Activated CD4-positive, alpha-beta T cell treated with anti-CD3 and anti-CD28 coated beads, Interleukin-2, amount 10 ng/mL, durations not matched to agents 24 days and 14 days (primary cell): ENCODE results near the gene TBC1D26. TPM values are rescaled to one million over a fixed set of nuclear protein-coding genes. Genes with fewer than 3 reads are reported as not detected.
"Not testable (repeated sequence)": the region's sequence is repeated elsewhere in the genome, so short reads cannot be mapped to it uniquely, and the experiment has no call there.

Experiments used
- DNase-seq: peaks from one replicate; pipeline ENCODE4 v3.0.0; 2022
- H3K27ac Mint-ChIP-seq: one replicate; pipeline ENCODE4 v1.8.0; 2022; ENCODE audit warnings: mild to moderate bottlenecking, mixed read lengths
- H3K27me3 Mint-ChIP-seq: one replicate; pipeline ENCODE4 v1.8.0; 2022; ENCODE audit warnings: mixed read lengths
- H3K36me3 Mint-ChIP-seq: one replicate; pipeline ENCODE4 v1.8.0; 2022; ENCODE audit warnings: low read depth, mild to moderate bottlenecking, mixed read lengths
- H3K4me1 Mint-ChIP-seq: one replicate; pipeline ENCODE4 v1.8.0; 2021; ENCODE audit warnings: mixed read lengths
- H3K4me3 Mint-ChIP-seq: one replicate; pipeline ENCODE4 v1.8.0; 2022; ENCODE audit warnings: mild to moderate bottlenecking, moderate library complexity, mixed read lengths
- H3K9me3 Mint-ChIP-seq: one replicate; pipeline ENCODE4 v1.8.0; 2021; ENCODE audit warnings: mixed read lengths
- intact Hi-C: fragments of 100-400 bp; cut with micrococcal nuclease; formaldehyde crosslinking; loops from one replicate; pipeline ENCODE4 v1.15.1; 2023
- total RNA-seq: library from RNA; stranded (reverse); gene quantifications from 2 replicates; pipeline ENCODE4 v1.2.3, GENCODE V29; 2022

TBC1D26 gene
- total RNA-seq = not detected in 2 replicates

GRCh38 chr17:15731900-15732299 lies at the start of gene TBC1D26:
Gene TBC1D26, plus strand, starts transcription at chr17:15732283. Its CDS starts 3,066 bp downstream, at chr17:15735349.
- intact Hi-C loops, H3K27ac Mint-ChIP-seq, H3K4me3 Mint-ChIP-seq, DNase-seq, H3K27me3 Mint-ChIP-seq, H3K36me3 Mint-ChIP-seq, H3K9me3 Mint-ChIP-seq, H3K4me1 Mint-ChIP-seq: not testable (repeated sequence)

DNA sequence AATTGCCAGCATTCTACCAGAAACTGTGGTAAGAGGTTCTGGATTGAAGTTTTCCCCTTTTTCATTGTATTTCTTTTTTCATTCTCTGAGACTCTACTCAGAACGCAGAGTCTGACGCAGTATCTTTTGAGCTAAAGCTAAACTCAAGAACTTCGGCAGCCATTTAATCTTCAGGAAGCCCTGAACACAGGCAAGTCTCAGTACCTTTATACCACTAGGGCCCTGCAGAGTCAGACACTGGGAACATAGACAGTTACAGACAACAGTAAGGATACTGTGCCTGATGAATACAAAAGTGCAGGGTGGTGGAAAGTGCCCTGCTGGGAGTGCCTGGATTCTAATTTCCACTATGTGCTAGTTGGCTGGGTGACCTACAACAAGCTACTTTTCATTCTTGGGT lies 48.9 kb upstream of the TBC1D26 start:
- H3K36me3 Mint-ChIP-seq = peaks cover 15% of the 10 kb centered on the region
- intact Hi-C loops, H3K9me3 Mint-ChIP-seq, DNase-seq, H3K27me3 Mint-ChIP-seq, H3K27ac Mint-ChIP-seq: not testable (repeated sequence)
- H3K4me1 Mint-ChIP-seq = peaks cover 25% of the 10 kb centered on the region
- peak overlapping the region; percentile 90 for H3K4me3 Mint-ChIP-seq

- H3K9me3 Mint-ChIP-seq, intact Hi-C loops, H3K27me3 Mint-ChIP-seq: not testable (repeated sequence)
- peaks cover 25% of the 10 kb centered on the region for H3K4me1 Mint-ChIP-seq
- DNase-seq = peak; percentile 96
- peak within 1 kb of the TSS; percentile 92 for H3K27ac Mint-ChIP-seq
- peaks cover 12% of the 10 kb centered on the region for H3K36me3 Mint-ChIP-seq
- peak within 1 kb of the TSS; percentile 90 for H3K4me3 Mint-ChIP-seq
Observed at GRCh38 chr17:15683824-15684478, 48.1 kb upstream of the TBC1D26 start, which contains the start of gene TRIM16. Gene TRIM16, minus strand, starts transcription at chr17:15684311. Its CDS starts 32,702 bp downstream, at chr17:15651609.

DNA sequence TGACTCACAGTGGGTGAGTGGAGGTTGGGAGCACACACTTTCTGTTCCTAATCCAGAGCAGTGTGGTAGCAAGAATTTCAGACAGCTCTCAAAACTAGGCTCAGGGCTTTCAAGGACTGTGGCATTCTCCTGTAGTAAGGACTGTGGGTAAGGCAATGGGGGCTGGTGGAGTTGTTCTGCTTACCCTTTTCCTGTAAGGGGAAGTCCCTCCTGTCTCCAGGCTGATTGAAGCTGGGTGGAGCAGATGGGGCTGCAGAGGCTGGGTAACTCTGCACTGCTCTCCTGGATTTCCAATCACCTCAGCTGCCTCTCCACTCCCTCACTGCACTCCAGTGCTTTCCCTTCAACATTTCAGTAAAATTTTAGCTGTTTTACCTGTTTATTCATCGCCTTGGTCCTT lies 44.6 kb upstream of the TBC1D26 start:
- H3K4me3 Mint-ChIP-seq, H3K9me3 Mint-ChIP-seq, H3K27ac Mint-ChIP-seq, H3K36me3 Mint-ChIP-seq, DNase-seq, H3K27me3 Mint-ChIP-seq, intact Hi-C loops: not testable (repeated sequence)
- peaks cover 20% of the 10 kb centered on the region for H3K4me1 Mint-ChIP-seq

- H3K4me1 Mint-ChIP-seq, H3K27me3 Mint-ChIP-seq, intact Hi-C loops, DNase-seq, H3K9me3 Mint-ChIP-seq: not testable (repeated sequence)
- peak overlapping the region; percentile 85 for H3K4me3 Mint-ChIP-seq
- H3K27ac Mint-ChIP-seq = peak overlapping the region; percentile 70
- H3K36me3 Mint-ChIP-seq = peaks cover 22% of the 10 kb centered on the region
Observed at GRCh38 chr17:15698967-15699366, 33.1 kb upstream of the TBC1D26 start.

- peak within 1 kb of the TSS; percentile 84 for H3K27ac Mint-ChIP-seq
Observed at GRCh38 chr17:15699413-15699924, 32.6 kb upstream of the TBC1D26 start, which contains the start of gene ZNF286A. Gene ZNF286A, plus strand, starts transcription at chr17:15699752. Its CDS starts 578 bp downstream, at chr17:15700330.

DNA sequence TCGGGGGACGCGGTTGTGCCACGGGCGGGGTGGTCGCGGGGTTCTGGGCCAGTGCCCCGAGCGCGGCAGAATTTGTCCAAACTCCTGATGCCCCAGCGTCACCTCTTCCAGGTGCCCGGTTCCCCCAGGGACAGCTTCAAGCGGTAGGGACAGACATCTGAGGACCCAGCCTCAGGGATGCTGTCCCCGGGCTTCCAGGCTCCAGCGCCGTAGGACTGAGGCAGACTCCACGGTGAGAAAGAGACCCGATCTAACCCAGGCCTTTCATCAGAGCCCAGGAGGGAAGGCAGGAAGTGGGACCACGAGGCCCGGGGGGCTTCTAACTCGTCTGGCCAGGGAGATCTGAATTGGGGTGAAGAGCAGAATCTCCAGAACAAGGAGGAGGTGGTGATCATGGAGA lies 32.1 kb upstream of the TBC1D26 start:
- H3K4me1 Mint-ChIP-seq, H3K9me3 Mint-ChIP-seq, H3K27me3 Mint-ChIP-seq, intact Hi-C loops, DNase-seq: not testable (repeated sequence)
- Mint-ChIP-seq H3K36me3 (peaks cover 27% of the 10 kb centered on the region), H3K4me3 (peak overlapping the region; percentile 85), H3K27ac (peak overlapping the region; percentile 70)

More at GRCh38 chr17:15699413-15699924, 32.6 kb upstream of the TBC1D26 start, which contains the start of gene ZNF286A:
- H3K27me3 Mint-ChIP-seq, intact Hi-C loops, H3K9me3 Mint-ChIP-seq, H3K4me1 Mint-ChIP-seq: not testable (repeated sequence)
- peak; percentile 97 for DNase-seq
- Mint-ChIP-seq H3K4me3 (peak within 1 kb of the TSS; percentile 85), H3K36me3 (peaks cover 24% of the 10 kb centered on the region)

DNA sequence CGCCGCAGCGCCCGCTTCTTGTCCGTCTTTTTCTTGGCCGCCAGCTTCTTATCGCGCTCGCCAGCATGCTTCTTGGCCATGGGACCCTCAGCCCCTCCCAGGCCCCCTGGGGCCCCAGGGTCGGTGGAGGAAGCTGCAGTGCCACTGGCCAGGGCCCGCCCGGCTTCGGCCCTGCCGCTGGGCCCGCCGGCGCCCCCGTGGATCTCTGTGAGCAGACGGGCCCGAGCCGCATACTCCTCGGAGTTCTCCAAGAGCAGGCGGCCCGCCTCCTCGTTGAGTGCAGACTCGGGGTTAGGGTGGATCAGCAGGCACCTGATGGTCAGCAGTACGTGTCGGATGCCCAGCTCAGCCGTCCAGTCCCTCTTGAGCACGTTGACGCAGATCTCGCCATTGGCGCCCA lies 27.8 kb upstream of the TBC1D26 start:
- H3K36me3 Mint-ChIP-seq = peaks cover 62% of the 10 kb centered on the region
- H3K9me3 Mint-ChIP-seq = not testable (repeated sequence)

DNA sequence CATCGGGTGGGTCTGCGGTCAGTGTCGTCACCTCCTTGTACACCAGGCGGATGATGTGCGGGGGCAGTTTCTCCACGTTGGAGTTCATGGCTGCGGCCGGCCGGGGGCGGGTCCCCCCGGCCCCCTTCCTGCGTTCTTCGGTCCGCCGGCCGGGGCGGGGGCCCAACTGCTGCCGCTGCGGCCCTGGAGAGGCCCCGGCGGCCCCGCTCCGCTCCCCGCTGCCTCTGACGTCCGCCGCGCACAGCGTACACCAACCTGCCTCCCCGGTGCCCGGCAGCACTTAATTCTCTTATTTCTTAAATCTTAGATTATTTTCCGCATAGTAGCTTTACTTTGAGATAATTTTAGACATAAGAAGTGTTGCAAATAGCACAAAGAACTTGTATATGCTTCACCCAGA lies 27.3 kb upstream of the TBC1D26 start:
- H3K4me1 Mint-ChIP-seq, intact Hi-C loops, H3K4me3 Mint-ChIP-seq, H3K27me3 Mint-ChIP-seq, DNase-seq, H3K27ac Mint-ChIP-seq: not testable (repeated sequence)
- H3K9me3 Mint-ChIP-seq = peaks cover 14% of the 10 kb centered on the region
- H3K36me3 Mint-ChIP-seq = peaks cover 66% of the 10 kb centered on the region

More for the DNA sequence above, 27.8 kb upstream of the TBC1D26 start:
- intact Hi-C loops, H3K4me1 Mint-ChIP-seq, H3K27me3 Mint-ChIP-seq, H3K27ac Mint-ChIP-seq, H3K4me3 Mint-ChIP-seq, DNase-seq: not testable (repeated sequence)

GRCh38 chr17:15708879-15709278 lies 23.2 kb upstream of the TBC1D26 start:
- Mint-ChIP-seq H3K36me3 (peaks cover 59% of the 10 kb centered on the region), H3K9me3 (peaks cover 18% of the 10 kb centered on the region)
- H3K4me1 Mint-ChIP-seq, intact Hi-C loops, H3K27me3 Mint-ChIP-seq, H3K4me3 Mint-ChIP-seq, DNase-seq, H3K27ac Mint-ChIP-seq: not testable (repeated sequence)

GRCh38 chr17:15716601-15717563 lies 15.2 kb upstream of the TBC1D26 start:
- DNase-seq, H3K27me3 Mint-ChIP-seq, H3K4me1 Mint-ChIP-seq, H3K9me3 Mint-ChIP-seq, intact Hi-C loops, H3K27ac Mint-ChIP-seq, H3K4me3 Mint-ChIP-seq: not testable (repeated sequence)
- peaks cover 34% of the 10 kb centered on the region for H3K36me3 Mint-ChIP-seq

DNA sequence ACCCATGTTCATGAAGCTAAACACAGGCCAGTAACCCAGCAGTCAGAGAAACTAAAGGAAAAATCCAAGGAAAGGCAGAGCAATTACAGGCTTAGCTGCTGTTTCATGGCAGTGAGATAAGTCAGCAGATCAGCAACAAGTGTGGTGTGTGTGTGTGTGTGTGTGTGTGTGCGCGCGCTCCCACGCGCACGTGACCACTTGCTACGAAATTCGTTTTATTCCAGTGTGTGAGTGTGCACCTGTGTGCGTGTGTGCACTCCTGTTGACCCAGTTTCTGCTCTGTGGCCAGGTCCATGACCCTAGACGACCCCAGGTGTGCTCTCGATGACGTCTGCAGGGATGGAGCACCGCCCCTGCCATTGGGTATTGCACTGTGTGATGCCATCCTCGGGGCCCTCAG lies 1.5 kb upstream of the TBC1D26 start:
- H3K27ac Mint-ChIP-seq, DNase-seq, H3K27me3 Mint-ChIP-seq, H3K4me1 Mint-ChIP-seq, H3K9me3 Mint-ChIP-seq, H3K4me3 Mint-ChIP-seq, intact Hi-C loops, H3K36me3 Mint-ChIP-seq: not testable (repeated sequence)

DNA sequence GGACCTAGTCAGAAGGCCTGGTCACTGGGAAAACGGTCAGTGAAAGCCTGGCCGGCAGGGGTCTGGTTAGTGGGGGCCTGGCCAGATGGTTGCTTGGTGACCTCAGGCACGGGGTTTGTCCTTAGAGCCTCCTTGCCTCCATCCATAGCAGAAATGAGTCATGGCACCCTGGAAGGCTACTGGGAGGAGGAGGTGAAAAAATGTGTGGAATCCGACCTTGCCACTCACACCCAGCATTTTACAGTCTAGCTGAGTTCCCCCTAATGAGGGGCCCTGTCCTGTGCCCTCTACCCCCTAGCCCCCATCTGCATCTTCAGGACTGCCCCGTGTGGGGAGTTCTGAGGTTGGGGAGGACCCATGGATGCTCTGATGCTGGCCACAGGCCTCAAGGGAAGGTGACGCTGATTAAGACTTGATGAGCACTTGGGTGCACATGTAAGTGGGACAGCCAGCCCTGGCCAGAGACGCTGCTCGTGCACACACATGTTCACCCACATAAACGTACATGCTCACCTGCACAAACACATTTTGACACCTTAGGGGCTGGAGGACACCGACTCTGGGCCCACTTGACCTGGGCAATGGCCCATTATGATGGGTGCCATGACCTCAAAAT lies 1.2 kb downstream of the TBC1D26 start:
- not testable (repeated sequence) for H3K27me3 Mint-ChIP-seq, H3K27ac Mint-ChIP-seq, H3K4me1 Mint-ChIP-seq

More for the DNA sequence above, 1.2 kb downstream of the TBC1D26 start:
- intact Hi-C loops, H3K9me3 Mint-ChIP-seq, H3K4me3 Mint-ChIP-seq, H3K36me3 Mint-ChIP-seq, DNase-seq: not testable (repeated sequence)
